IPS DF 19.7 (cell line): Measurements from ENCODE around the gene CCDC187.

Source experiments
- DNase-seq: peaks from one replicate; pipeline ENCODE4 v3.0.0-alpha.2; 2013; ENCODE audit warnings: low read depth, low spot score

The CCDC187 gene

GRCh38 chr9:136226680-136227407 is 77.0 kb downstream of the CCDC187 start:
- DNase-seq = no peak

GRCh38 chr9:136225748-136226679 is 77.9 kb downstream of the CCDC187 start:
- DNase-seq = no peak

GRCh38 chr9:136225366-136225747 is 78.5 kb downstream of the CCDC187 start:
- DNase-seq = no peak

- DNase-seq = no peak
Observed at GRCh38 chr9:136223871-136224640, 79.8 kb downstream of the CCDC187 start.

GRCh38 chr9:136222906-136223285 is 81.0 kb downstream of the CCDC187 start:
- no peak for DNase-seq

- no peak for DNase-seq
Observed at GRCh38 chr9:136222166-136222905, 81.6 kb downstream of the CCDC187 start.

GRCh38 chr9:136220017-136220729 is 83.7 kb downstream of the CCDC187 start:
- no peak for DNase-seq

- DNase-seq = no peak
Observed at GRCh38 chr9:136219276-136219675, 84.6 kb downstream of the CCDC187 start.

- DNase-seq = no peak
Observed at GRCh38 chr9:136218673-136219072, 85.2 kb downstream of the CCDC187 start.

GRCh38 chr9:136218271-136218670 is 85.6 kb downstream of the CCDC187 start:
- DNase-seq = no peak

- DNase-seq = no peak
Observed at GRCh38 chr9:136216541-136217244, 87.2 kb downstream of the CCDC187 start.

GRCh38 chr9:136213733-136214132 is 90.2 kb downstream of the CCDC187 start:
- DNase-seq = no peak

- no peak for DNase-seq
Observed at GRCh38 chr9:136212345-136212950, 91.4 kb downstream of the CCDC187 start.

GRCh38 chr9:136211441-136212344 is 92.2 kb downstream of the CCDC187 start:
- no peak for DNase-seq

- DNase-seq = no peak
Observed at GRCh38 chr9:136211006-136211405, 92.9 kb downstream of the CCDC187 start.

- DNase-seq = no peak
Observed at GRCh38 chr9:136210276-136210675, 93.6 kb downstream of the CCDC187 start.

- no peak for DNase-seq
Observed at GRCh38 chr9:136209786-136210185, 94.1 kb downstream of the CCDC187 start.

- DNase-seq = no peak
Observed at GRCh38 chr9:136209232-136209631, 94.7 kb downstream of the CCDC187 start.

- no peak for DNase-seq
Observed at GRCh38 chr9:136208675-136209074, 95.2 kb downstream of the CCDC187 start.
